Thyroid gland (tissue), 4 donors: Measurements from ENCODE around the gene LCN10.

Experiments used
- CTCF ChIP-seq, 6 experiments: fragments of 200-600 bp in 3 of 6; fragments of 450-650 bp in 3 of 6; sonication (generic) in 3 of 6; IDR thresholded peaks; one replicate each; pipeline ENCODE4 v1.5.1; 2016 to 2019; ENCODE audit warnings: antibody characterized with exemption in 6 of 6, mild to moderate bottlenecking in 2 of 6, inconsistent platforms in 1 of 6, moderate library complexity in 1 of 6
- POLR2A ChIP-seq, 2 donors: fragments of 450-650 bp; IDR thresholded peaks; one replicate each; pipeline ENCODE4 v1.6.1; 2017; ENCODE audit warnings: antibody characterized with exemption in 2 of 2, mild to moderate bottlenecking in 2 of 2, moderate library complexity in 1 of 2

GRCh38 chr9:136695955-136696354 is 46.8 kb downstream of the LCN10 start:
- TF ChIP-seq CTCF (IDR thresholded peaks at IDR 0.05): no peak
- TF ChIP-seq POLR2A (IDR thresholded peaks at IDR 0.05): no peak
